ENCODE measurements around the gene IFITM1. TPM values are rescaled to one million over a fixed set of nuclear protein-coding genes. Genes with fewer than 3 reads are reported as not detected.
"Not testable (repeated sequence)": the region's sequence is repeated elsewhere in the genome, so short reads cannot be mapped to it uniquely, and the experiment has no call there.

Gene IFITM1
- total and polyA plus RNA-seq, 2 donors = 206 to 463 TPM

- Histone ChIP-seq H3K4me1 (ENCODE audit: control insufficient read depth in 2 of 2, insufficient read depth in 2 of 2, low read length in 2 of 2) (peaks cover 12 to 24% of the 10 kb centered on the region in 2 donors), H3K4me3 (ENCODE audit: low read length in 2 of 2) (no peak overlapping the region), H3K27me3 (ENCODE audit: control insufficient read depth in 2 of 2, insufficient read depth in 1 of 2, low read length in 1 of 2) (no peaks in the 10 kb centered on the region), H3K9me3 (ENCODE audit: control insufficient read depth in 2 of 2, insufficient read depth in 1 of 2, low read length in 1 of 2) (no peaks in the 10 kb centered on the region), H3K36me3 (ENCODE audit: control insufficient read depth in 2 of 2, insufficient read depth in 2 of 2, low read length in 1 of 2) (no peaks in the 10 kb centered on the region), H3K27ac (ENCODE audit: low read depth in 1 of 2, low read length in 1 of 2) (no peak overlapping the region)
- 96% methylated on average over 5 of the region's 5 CpGs for WGBS
- DNase-seq (ENCODE audit: low read depth in 6 of 9, low spot score in 9 of 9) = no peak
Measured at GRCh38 chr11:340539-341512, 27.0 kb downstream of the IFITM1 start.

DNA sequence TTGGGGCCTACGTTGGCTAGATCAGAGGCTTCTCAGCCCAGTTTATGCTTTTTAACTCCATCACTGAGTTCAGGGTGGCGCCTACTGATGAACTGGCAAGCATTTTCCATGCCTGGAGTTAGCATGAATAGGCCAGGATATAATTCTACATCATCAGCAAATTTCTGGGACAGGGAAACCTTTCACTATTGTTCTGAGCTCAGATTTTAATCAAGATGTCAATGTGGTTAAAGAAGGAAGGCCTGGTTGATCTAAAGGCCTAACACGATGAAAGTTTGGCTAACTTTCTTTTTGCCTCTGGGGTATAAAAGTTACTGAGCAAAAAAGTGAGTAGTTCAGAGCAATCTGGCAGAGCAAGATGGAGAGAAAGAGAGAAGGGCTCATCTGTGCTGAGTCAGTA, 28.5 kb downstream of the IFITM1 start:
- Histone ChIP-seq H3K9me3 (ENCODE audit: control insufficient read depth in 2 of 2, insufficient read depth in 1 of 2, low read length in 1 of 2) (no peaks in the 10 kb centered on the region), H3K36me3 (ENCODE audit: control insufficient read depth in 2 of 2, insufficient read depth in 2 of 2, low read length in 1 of 2) (no peaks in the 10 kb centered on the region), H3K4me3 (ENCODE audit: low read length in 2 of 2) (no peak overlapping the region), H3K4me1 (ENCODE audit: control insufficient read depth in 2 of 2, insufficient read depth in 2 of 2, low read length in 2 of 2) (peaks cover 5 to 15% of the 10 kb centered on the region in 2 donors), H3K27me3 (ENCODE audit: control insufficient read depth in 2 of 2, insufficient read depth in 1 of 2, low read length in 1 of 2) (no peaks in the 10 kb centered on the region), H3K27ac (ENCODE audit: low read depth in 1 of 2, low read length in 1 of 2) (no peak overlapping the region)
- no peak for DNase-seq (ENCODE audit: low read depth in 6 of 9, low spot score in 9 of 9)
- 67% methylated on average over 3 of the region's 3 CpGs for WGBS

- Histone ChIP-seq H3K27me3 (ENCODE audit: control insufficient read depth in 2 of 2, insufficient read depth in 1 of 2, low read length in 1 of 2) (no peaks in the 10 kb centered on the region), H3K36me3 (ENCODE audit: control insufficient read depth in 2 of 2, insufficient read depth in 2 of 2, low read length in 1 of 2) (no peaks in the 10 kb centered on the region), H3K4me1 (ENCODE audit: control insufficient read depth in 2 of 2, insufficient read depth in 2 of 2, low read length in 2 of 2) (peaks cover 5 to 12% of the 10 kb centered on the region in 2 donors), H3K4me3 (ENCODE audit: low read length in 2 of 2) (no peak overlapping the region), H3K27ac (ENCODE audit: low read depth in 1 of 2, low read length in 1 of 2) (no peak overlapping the region), H3K9me3 (ENCODE audit: control insufficient read depth in 2 of 2, insufficient read depth in 1 of 2, low read length in 1 of 2) (no peaks in the 10 kb centered on the region)
- no peak for DNase-seq (ENCODE audit: low read depth in 6 of 9, low spot score in 9 of 9)
- 98% methylated on average over 11 of the region's 11 CpGs for WGBS
Measured at GRCh38 chr11:344836-345578, 31.2 kb downstream of the IFITM1 start.

DNA sequence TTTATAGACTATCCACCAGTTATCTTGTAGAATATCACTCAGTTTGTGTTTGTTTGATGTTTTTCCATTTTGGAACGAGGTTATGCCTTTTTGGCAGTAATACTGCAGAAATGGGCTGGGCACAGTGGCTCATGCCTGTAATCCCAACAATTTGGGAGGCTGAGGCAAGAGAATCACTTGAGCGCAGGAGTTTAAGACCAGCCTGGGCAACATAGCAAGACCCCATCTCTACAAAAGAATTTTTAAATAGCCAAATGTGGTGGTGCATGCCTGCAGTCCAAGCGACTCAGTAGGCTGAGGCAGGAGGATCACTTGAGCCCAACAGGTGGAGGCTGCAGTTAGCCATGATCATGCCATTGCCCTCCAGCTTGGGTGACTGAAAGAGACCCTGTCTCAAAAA, 32.7 kb downstream of the IFITM1 start:
- no peak overlapping the region for H3K4me3 ChIP-seq (ENCODE audit: low read length in 2 of 2)
- H3K36me3 ChIP-seq (ENCODE audit: control insufficient read depth in 2 of 2, insufficient read depth in 2 of 2, low read length in 1 of 2) = no peaks in the 10 kb centered on the region
- H3K9me3 ChIP-seq (ENCODE audit: control insufficient read depth in 2 of 2, insufficient read depth in 1 of 2, low read length in 1 of 2) = no peaks in the 10 kb centered on the region
- 93% methylated on average over 3 of the region's 3 CpGs for WGBS
- no peak for DNase-seq (ENCODE audit: low read depth in 6 of 9, low spot score in 9 of 9)
- H3K27me3 ChIP-seq (ENCODE audit: control insufficient read depth in 2 of 2, insufficient read depth in 1 of 2, low read length in 1 of 2) = no peaks in the 10 kb centered on the region
- no peak overlapping the region for H3K27ac ChIP-seq (ENCODE audit: low read depth in 1 of 2, low read length in 1 of 2)
- peaks cover 5 to 25% of the 10 kb centered on the region in 2 donors for H3K4me1 ChIP-seq (ENCODE audit: control insufficient read depth in 2 of 2, insufficient read depth in 2 of 2, low read length in 2 of 2)

DNA sequence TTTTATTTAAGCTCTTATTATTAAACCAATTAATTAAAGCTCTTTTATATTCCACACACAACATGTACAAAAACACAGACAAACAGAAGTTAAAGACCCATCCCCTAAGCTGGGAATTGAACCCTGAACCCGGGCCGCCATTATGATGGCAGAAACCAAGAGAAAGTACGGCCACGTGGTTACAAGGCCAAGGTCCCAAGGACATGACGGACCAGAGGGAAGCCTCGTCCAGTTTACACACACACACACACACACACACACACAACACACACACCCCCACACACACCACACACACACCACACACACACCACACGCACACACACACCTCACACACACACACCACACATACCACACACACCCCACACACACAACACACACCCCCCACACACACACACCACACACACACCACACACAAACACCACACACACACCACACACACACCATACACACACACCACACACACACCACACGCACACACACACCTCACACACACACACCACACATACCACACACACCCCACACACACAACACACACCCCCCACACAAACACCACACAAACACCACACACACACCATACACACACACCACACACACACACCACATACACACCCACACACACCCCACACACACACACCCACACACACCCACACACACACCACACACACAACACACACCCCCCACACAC, 35.6 kb downstream of the IFITM1 start:
- not testable (repeated sequence) for H3K27me3 ChIP-seq (ENCODE audit: control insufficient read depth in 2 of 2, insufficient read depth in 1 of 2, low read length in 1 of 2); H3K9me3 ChIP-seq (ENCODE audit: control insufficient read depth in 2 of 2, insufficient read depth in 1 of 2, low read length in 1 of 2); DNase-seq (ENCODE audit: low read depth in 6 of 9, low spot score in 9 of 9); H3K27ac ChIP-seq (ENCODE audit: low read depth in 1 of 2, low read length in 1 of 2); H3K36me3 ChIP-seq (ENCODE audit: control insufficient read depth in 2 of 2, insufficient read depth in 2 of 2, low read length in 1 of 2); H3K4me3 ChIP-seq (ENCODE audit: low read length in 2 of 2)
- 97% methylated on average over 8 of the region's 8 CpGs for WGBS
- peaks cover 3 to 42% of the 10 kb centered on the region in 2 donors for H3K4me1 ChIP-seq (ENCODE audit: control insufficient read depth in 2 of 2, insufficient read depth in 2 of 2, low read length in 2 of 2)

DNA sequence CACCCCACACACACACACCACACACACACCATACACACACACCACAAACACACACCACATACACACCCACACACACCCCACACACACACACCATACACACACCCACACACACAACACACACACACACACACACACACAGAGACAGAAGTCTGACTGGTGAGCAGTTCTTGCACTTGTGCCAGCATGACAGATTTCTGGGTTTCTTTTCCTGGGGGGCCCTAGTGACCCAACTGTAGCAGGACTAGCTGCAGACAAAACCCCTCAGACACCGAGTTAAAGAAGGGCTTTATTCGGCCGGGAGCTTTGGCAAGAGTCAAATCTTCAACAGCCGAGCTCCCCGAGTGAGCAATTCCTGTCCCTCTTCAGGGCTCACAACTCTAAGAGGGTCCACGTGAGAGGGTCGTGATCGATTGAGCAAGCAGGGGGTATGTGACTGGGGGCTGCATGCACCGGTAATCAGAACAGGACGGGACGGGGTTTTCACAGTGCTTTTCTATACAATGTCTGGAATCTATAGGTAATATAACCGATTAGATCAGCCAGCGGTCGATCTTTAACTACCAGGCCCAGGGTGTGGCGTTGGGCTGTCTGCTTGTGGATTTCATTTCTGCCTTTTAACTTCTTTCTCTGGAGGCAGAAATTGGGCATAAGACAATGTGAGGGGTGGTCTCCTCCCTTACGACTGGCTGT, 36.3 kb downstream of the IFITM1 start:
- H3K4me3 ChIP-seq (ENCODE audit: low read length in 2 of 2); H3K36me3 ChIP-seq (ENCODE audit: control insufficient read depth in 2 of 2, insufficient read depth in 2 of 2, low read length in 1 of 2); H3K27me3 ChIP-seq (ENCODE audit: control insufficient read depth in 2 of 2, insufficient read depth in 1 of 2, low read length in 1 of 2); DNase-seq (ENCODE audit: low read depth in 6 of 9, low spot score in 9 of 9); H3K9me3 ChIP-seq (ENCODE audit: control insufficient read depth in 2 of 2, insufficient read depth in 1 of 2, low read length in 1 of 2): not testable (repeated sequence)
- H3K27ac ChIP-seq (ENCODE audit: low read depth in 1 of 2, low read length in 1 of 2) = peak overlapping the region in 1 of 2 donors; percentile 56
- H3K4me1 ChIP-seq (ENCODE audit: control insufficient read depth in 2 of 2, insufficient read depth in 2 of 2, low read length in 2 of 2) = peaks cover 6 to 49% of the 10 kb centered on the region in 2 donors
- WGBS = 80% methylated on average over 16 of the region's 16 CpGs

DNA sequence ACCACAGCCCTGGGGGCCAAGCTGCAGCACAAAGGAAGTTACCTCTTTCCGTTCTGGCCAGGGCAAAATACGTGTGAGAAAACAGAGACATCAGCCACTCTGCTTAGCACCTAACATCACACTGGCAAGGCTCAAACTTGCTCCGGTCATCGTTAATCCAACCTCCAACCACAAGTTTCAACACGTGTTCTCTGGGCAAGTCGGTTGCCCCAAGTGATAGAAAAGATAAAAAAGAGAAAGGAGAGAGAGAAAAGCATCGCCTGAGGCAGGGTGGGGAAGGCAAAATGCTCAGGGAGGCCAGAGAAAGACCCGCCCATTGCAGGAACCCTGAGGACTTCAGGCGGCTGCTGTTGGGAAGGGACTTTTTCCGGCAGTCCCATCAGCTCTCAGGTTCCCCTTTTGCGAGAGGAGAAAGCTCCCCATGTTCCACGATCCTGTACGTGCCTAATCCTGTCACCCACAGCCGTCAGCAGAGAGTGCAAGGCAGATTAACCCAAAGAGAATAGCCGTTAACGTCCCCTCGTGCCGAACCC, 36.9 kb downstream of the IFITM1 start:
- Histone ChIP-seq H3K9me3 (ENCODE audit: control insufficient read depth in 2 of 2, insufficient read depth in 1 of 2, low read length in 1 of 2) (peaks cover 0 to 3% of the 10 kb centered on the region in 2 donors), H3K4me1 (ENCODE audit: control insufficient read depth in 2 of 2, insufficient read depth in 2 of 2, low read length in 2 of 2) (peaks cover 12 to 55% of the 10 kb centered on the region in 2 donors), H3K27ac (ENCODE audit: low read depth in 1 of 2, low read length in 1 of 2) (peak overlapping the region in 1 of 2 donors; percentile 63), H3K27me3 (ENCODE audit: control insufficient read depth in 2 of 2, insufficient read depth in 1 of 2, low read length in 1 of 2) (no peaks in the 10 kb centered on the region), H3K36me3 (ENCODE audit: control insufficient read depth in 2 of 2, insufficient read depth in 2 of 2, low read length in 1 of 2) (no peaks in the 10 kb centered on the region), H3K4me3 (ENCODE audit: low read length in 2 of 2) (no peak overlapping the region)
- WGBS = 42% methylated on average over 18 of the region's 18 CpGs
- DNase-seq (ENCODE audit: low read depth in 6 of 9, low spot score in 9 of 9) = no peak

- peaks cover 13 to 59% of the 10 kb centered on the region in 2 donors for H3K4me1 ChIP-seq (ENCODE audit: control insufficient read depth in 2 of 2, insufficient read depth in 2 of 2, low read length in 2 of 2)
- H3K36me3 ChIP-seq (ENCODE audit: control insufficient read depth in 2 of 2, insufficient read depth in 2 of 2, low read length in 1 of 2) = no peaks in the 10 kb centered on the region
- H3K4me3 ChIP-seq (ENCODE audit: low read length in 2 of 2) = no peak overlapping the region
- H3K9me3 ChIP-seq (ENCODE audit: control insufficient read depth in 2 of 2, insufficient read depth in 1 of 2, low read length in 1 of 2) = peaks cover 0 to 3% of the 10 kb centered on the region in 2 donors
- peak overlapping the region; percentile 33 to 63 for H3K27ac ChIP-seq (ENCODE audit: low read depth in 1 of 2, low read length in 1 of 2)
- no peaks in the 10 kb centered on the region for H3K27me3 ChIP-seq (ENCODE audit: control insufficient read depth in 2 of 2, insufficient read depth in 1 of 2, low read length in 1 of 2)
- 98% methylated on average over 14 of the region's 14 CpGs for WGBS
- DNase-seq (ENCODE audit: low read depth in 6 of 9, low spot score in 9 of 9) = no peak
Measured at GRCh38 chr11:351411-351810, 37.6 kb downstream of the IFITM1 start.

Data from thymus (tissue), 11 donors.